CD4-positive, alpha-beta T cell (primary cell): ENCODE data around the gene RAP1A. TPM values are rescaled to one million over a fixed set of nuclear protein-coding genes. Genes with fewer than 3 reads are reported as not detected.
"Not testable (repeated sequence)": the region's sequence is repeated elsewhere in the genome, so short reads cannot be mapped to it uniquely, and the experiment has no call there.

Source experiments
- ATAC-seq: fragments of 200-7000 bp; cut with Tn5 transposase; one replicate; pipeline ENCODE4 v1.10.0; 2022; ENCODE audit warnings: mild to moderate bottlenecking; ENCODE audit not compliant: poor library complexity
- CTCF ChIA-PET: fragments of 350-600 bp; sonication (Branson Sonifier 250); formaldehyde crosslinking; loops from one replicate; lab custom pipeline; 2021; ENCODE audit warnings: antibody characterized with exemption, inconsistent platforms; lab: Charles Lee
- POLR2A ChIA-PET: fragments of 350-600 bp; sonication (Branson Sonifier 250); formaldehyde crosslinking; loops from one replicate; lab custom pipeline; 2021; ENCODE audit warnings: antibody characterized with exemption, inconsistent platforms; lab: Charles Lee
- DNase-seq, 14 experiments: peaks; one replicate each; pipeline ENCODE4 v3.0.0-alpha.2; 2013 to 2020; ENCODE audit warnings: mixed read lengths in 2 of 14
- H3K27ac ChIP-seq, 2 donors: one replicate each; pipeline versions ENCODE4 v1.5.1 to v1.7.0; 2013; ENCODE audit warnings: low read length in 2 of 2, low read depth in 1 of 2, mild to moderate bottlenecking in 1 of 2
- H3K27me3 ChIP-seq, 2 experiments: 1 replicate in 1 of 2; 2 replicates in 1 of 2; pipeline versions ENCODE4 v1.6.1 to v1.7.0; 2013; ENCODE audit warnings: low read length in 2 of 2, control low read depth in 1 of 2, mild to moderate bottlenecking in 1 of 2, moderate library complexity in 1 of 2; ENCODE audit not compliant: insufficient read depth in 2 of 2, control insufficient read depth in 1 of 2
- H3K36me3 ChIP-seq: one replicate; pipeline ENCODE4 v1.6.1; 2013; ENCODE audit warnings: low read length, control low read depth; ENCODE audit not compliant: insufficient read depth
- H3K4me1 ChIP-seq: one replicate; pipeline ENCODE4 v1.6.1; 2013; ENCODE audit warnings: low read length, control low read depth; ENCODE audit not compliant: insufficient read depth
- H3K4me3 ChIP-seq: one replicate; pipeline ENCODE4 v1.5.1; 2013; ENCODE audit warnings: mild to moderate bottlenecking, low read length, moderate library complexity
- H3K9me3 ChIP-seq, 2 experiments: 1 replicate in 1 of 2; 2 replicates in 1 of 2; pipeline versions ENCODE4 v1.6.1 to v1.7.0; 2013; ENCODE audit warnings: low read length in 2 of 2, mild to moderate bottlenecking in 2 of 2, control low read depth in 1 of 2, moderate library complexity in 1 of 2; ENCODE audit not compliant: control insufficient read depth in 1 of 2, insufficient read depth in 1 of 2
- H3K27ac Mint-ChIP-seq: one replicate; pipeline ENCODE4 v1.8.0; 2020; ENCODE audit warnings: mixed read lengths
- H3K27me3 Mint-ChIP-seq: one replicate; pipeline ENCODE4 v1.8.0; 2021; ENCODE audit warnings: mixed read lengths
- H3K36me3 Mint-ChIP-seq: one replicate; pipeline ENCODE4 v1.8.0; 2021; ENCODE audit warnings: low read depth, mixed read lengths
- H3K4me1 Mint-ChIP-seq: one replicate; pipeline ENCODE4 v1.8.0; 2021; ENCODE audit warnings: low read depth, mixed read lengths
- H3K4me3 Mint-ChIP-seq: one replicate; pipeline ENCODE4 v1.8.0; 2020; ENCODE audit warnings: mild to moderate bottlenecking, mixed read lengths
- H3K9me3 Mint-ChIP-seq: one replicate; pipeline ENCODE4 v1.8.0; 2020; ENCODE audit warnings: mixed read lengths
- intact Hi-C, 2 experiments: fragments of 100-400 bp; cut with DNase I in 1 of 2; cut with micrococcal nuclease in 1 of 2; formaldehyde crosslinking; loops; one replicate each; pipeline versions ENCODE4 v1.15.1 to v1.9.0; 2023 to 2025; cut with DNase I, micrococcal nuclease
- total RNA-seq, 174 experiments: library from RNA in 2 of 174; stranded (reverse) in 2 of 174; gene quantifications; one replicate each; pipeline ENCODE4 v1.2.3 and lab custom pipeline; 2021 to 2026
- TF ChIP-seq, protein P1 (sequence below): fragments of 200-600 bp; IDR thresholded peaks from one replicate; pipeline ENCODE4 v1.8.0; 2022; ENCODE audit warnings: antibody characterized with exemption, mild to moderate bottlenecking

Gene RAP1A
- total RNA-seq, 2 experiments from 2014 or later: 63.8 to 67.1 TPM

GRCh38 chr1:111739925-111740765 lies 120.6 kb downstream of the RAP1A start:
- H3K36me3 Mint-ChIP-seq: no peaks in the 10 kb centered on the region
- peaks cover 21% of the 10 kb centered on the region for H3K4me1 Mint-ChIP-seq
- peak in 5 of 14 experiments; percentile 16 to 37 (median 36) for DNase-seq
- POLR2A ChIA-PET: interaction anchor here (1.4 to 3.1 kb wide), 3 partner anchors 15 to 25 kb away, joined by 6 to 21 read pairs (median 6); partner anchors contain the start of gene DDX20
- intact Hi-C loops: loop anchor here in 1 of 2 experiments (1.0 to 2.0 kb wide), 2 partner anchors 15 to 17 kb away; partner anchors contain the start of gene DDX20
- peak; percentile 13 for ATAC-seq
- Histone ChIP-seq H3K27me3 (peaks cover 34 to 36% of the 10 kb centered on the region in 2 experiments), H3K4me3 (peak overlapping the region; percentile 53), H3K4me1 (peaks cover 30% of the 10 kb centered on the region), H3K27ac (no peak overlapping the region), H3K36me3 (no peaks in the 10 kb centered on the region), H3K9me3 (no peaks in the 10 kb centered on the region)
- no peak overlapping the region for H3K27ac Mint-ChIP-seq
- peak overlapping the region; percentile 91 for H3K4me3 Mint-ChIP-seq
- CTCF ChIA-PET: interaction anchor here (0.6 to 3.8 kb wide), 4 partner anchors 15 to 232 kb away, joined by 3 to 20 read pairs (median 8); no protein-coding TSS in a partner anchor
- H3K9me3 Mint-ChIP-seq: no peaks in the 10 kb centered on the region
- TF ChIP-seq, protein P1, sequence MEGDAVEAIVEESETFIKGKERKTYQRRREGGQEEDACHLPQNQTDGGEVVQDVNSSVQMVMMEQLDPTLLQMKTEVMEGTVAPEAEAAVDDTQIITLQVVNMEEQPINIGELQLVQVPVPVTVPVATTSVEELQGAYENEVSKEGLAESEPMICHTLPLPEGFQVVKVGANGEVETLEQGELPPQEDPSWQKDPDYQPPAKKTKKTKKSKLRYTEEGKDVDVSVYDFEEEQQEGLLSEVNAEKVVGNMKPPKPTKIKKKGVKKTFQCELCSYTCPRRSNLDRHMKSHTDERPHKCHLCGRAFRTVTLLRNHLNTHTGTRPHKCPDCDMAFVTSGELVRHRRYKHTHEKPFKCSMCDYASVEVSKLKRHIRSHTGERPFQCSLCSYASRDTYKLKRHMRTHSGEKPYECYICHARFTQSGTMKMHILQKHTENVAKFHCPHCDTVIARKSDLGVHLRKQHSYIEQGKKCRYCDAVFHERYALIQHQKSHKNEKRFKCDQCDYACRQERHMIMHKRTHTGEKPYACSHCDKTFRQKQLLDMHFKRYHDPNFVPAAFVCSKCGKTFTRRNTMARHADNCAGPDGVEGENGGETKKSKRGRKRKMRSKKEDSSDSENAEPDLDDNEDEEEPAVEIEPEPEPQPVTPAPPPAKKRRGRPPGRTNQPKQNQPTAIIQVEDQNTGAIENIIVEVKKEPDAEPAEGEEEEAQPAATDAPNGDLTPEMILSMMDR: no peak
- H3K27me3 Mint-ChIP-seq: peaks cover 32% of the 10 kb centered on the region

DNA sequence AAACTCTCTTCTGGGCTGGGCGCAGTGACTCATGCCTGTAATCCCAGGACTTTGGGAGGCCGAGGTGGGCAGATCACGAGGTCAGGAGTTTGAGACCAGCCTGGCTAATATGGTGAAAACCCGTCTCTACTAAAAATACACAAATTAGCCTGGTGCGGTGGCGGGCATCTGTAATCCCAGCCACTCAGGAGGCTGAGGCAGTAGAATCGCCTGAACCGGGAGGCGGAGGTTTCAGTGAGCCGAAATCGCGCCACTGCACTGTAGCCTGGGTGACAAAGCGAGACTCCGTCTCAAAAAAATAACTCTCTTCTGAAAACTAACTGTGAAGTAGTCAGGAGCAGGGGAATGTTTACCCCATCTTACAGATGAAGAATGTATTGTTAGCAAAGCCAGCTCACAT lies 122.7 kb downstream of the RAP1A start:
- H3K4me3 ChIP-seq, H3K36me3 Mint-ChIP-seq, H3K9me3 Mint-ChIP-seq, H3K9me3 ChIP-seq, H3K27ac ChIP-seq, POLR2A ChIA-PET, intact Hi-C loops, H3K4me3 Mint-ChIP-seq, DNase-seq, H3K36me3 ChIP-seq, ATAC-seq, H3K27ac Mint-ChIP-seq: not testable (repeated sequence)
- Mint-ChIP-seq H3K27me3 (peaks cover 32% of the 10 kb centered on the region), H3K4me1 (peaks cover 21% of the 10 kb centered on the region)
- Histone ChIP-seq H3K4me1 (peaks cover 30% of the 10 kb centered on the region), H3K27me3 (peaks cover 25 to 27% of the 10 kb centered on the region in 2 experiments)
- CTCF ChIA-PET: interaction anchor here (1.1 to 2.4 kb wide), 3 partner anchors 13 to 28 kb away, joined by 3 to 6 read pairs (median 3); partner anchors contain the start of gene DDX20

GRCh38 chr1:111742938-111743549 lies 123.5 kb downstream of the RAP1A start:
- H3K27ac ChIP-seq: no peak overlapping the region
- Mint-ChIP-seq H3K4me1 (peaks cover 13% of the 10 kb centered on the region), H3K9me3 (no peaks in the 10 kb centered on the region), H3K27ac (no peak overlapping the region), H3K36me3 (no peaks in the 10 kb centered on the region), H3K27me3 (peaks cover 32% of the 10 kb centered on the region), H3K4me3 (no peak overlapping the region)
- peak in 1 of 14 experiments; percentile 6 for DNase-seq
- ChIA-PET POLR2A (no interaction called here), CTCF (interaction anchor here (1.1 to 2.4 kb wide), 3 partner anchors 12 to 29 kb away, joined by 3 to 6 read pairs (median 3); partner anchors contain the start of gene DDX20)
- ATAC-seq: no peak
- TF ChIP-seq, protein P1: no peak
- intact Hi-C loops: no loop called here
- H3K27me3 ChIP-seq: peaks cover 19 to 20% of the 10 kb centered on the region in 2 experiments
- peaks cover 25% of the 10 kb centered on the region for H3K4me1 ChIP-seq
- no peaks in the 10 kb centered on the region for H3K36me3 ChIP-seq
- H3K9me3 ChIP-seq: no peaks in the 10 kb centered on the region
- no peak overlapping the region for H3K4me3 ChIP-seq
